Measurements from ENCODE around the gene CDK19. TPM values are rescaled to one million over a fixed set of nuclear protein-coding genes. Genes with fewer than 3 reads are reported as not detected.

Gene CDK19
- total RNA-seq, 1 experiment from 2014 or later = 11.7 TPM

- no peak for TF ChIP-seq ARID4B (CRISPR knock-in tag; IDR thresholded peaks at IDR 0.05; ENCODE audit: borderline replicate concordance)
Measured at GRCh38 chr6:110654096-110654820, 161.0 kb downstream of the CDK19 start (continued).

- no peak overlapping the region for H3K4me3 Mint-ChIP-seq
- no peak for ATAC-seq
- H3K36me3 Mint-ChIP-seq = no peaks in the 10 kb centered on the region
Measured at GRCh38 chr6:110653381-110653780, 161.9 kb downstream of the CDK19 start.

GRCh38 chr6:110652520-110652919 is 162.7 kb downstream of the CDK19 start:
- no peak for ATAC-seq
- CTCF ChIA-PET = interaction anchor here (0.8 kb wide), 1 partner anchor 34 kb away, joined by 3 read pairs; no protein-coding TSS in a partner anchor
- TF ChIP-seq ELF4 (CRISPR knock-in tag; IDR thresholded peaks at IDR 0.05; ENCODE audit: low read depth) (no peak), MLX (CRISPR knock-in tag; IDR thresholded peaks at IDR 0.05) (no peak), PRDM15 (CRISPR knock-in tag; IDR thresholded peaks at IDR 0.05) (no peak), TP53 (CRISPR knock-in tag; IDR thresholded peaks at IDR 0.05) (no peak), ZBTB43 (CRISPR knock-in tag; IDR thresholded peaks at IDR 0.05) (no peak), ZNF396 (CRISPR knock-in tag; IDR thresholded peaks at IDR 0.05; ENCODE audit: borderline replicate concordance) (no peak), ZSCAN18 (CRISPR knock-in tag; IDR thresholded peaks at IDR 0.05) (no peak), ETV6 (CRISPR knock-in tag; IDR thresholded peaks at IDR 0.05) (no peak), GABPB1 (CRISPR knock-in tag; IDR thresholded peaks at IDR 0.05) (no peak), ZBTB21 (CRISPR knock-in tag; IDR thresholded peaks at IDR 0.05; ENCODE audit: borderline replicate concordance) (no peak), AR (CRISPR knock-in tag; IDR thresholded peaks at IDR 0.05) (no peak), TEAD4 (CRISPR knock-in tag; IDR thresholded peaks at IDR 0.05) (no peak), ZNF263 (CRISPR knock-in tag; IDR thresholded peaks at IDR 0.05; ENCODE audit: low read depth) (no peak), OVOL2 (CRISPR knock-in tag; IDR thresholded peaks at IDR 0.05; ENCODE audit: borderline replicate concordance) (no peak), CREM (CRISPR knock-in tag; IDR thresholded peaks at IDR 0.05) (no peak)

More at GRCh38 chr6:110653381-110653780, 161.9 kb downstream of the CDK19 start:
- POLR2A ChIA-PET = no interaction called here
- CTCF ChIA-PET = no interaction called here
- TF ChIP-seq CREM (CRISPR knock-in tag; IDR thresholded peaks at IDR 0.05) = no peak
- Mint-ChIP-seq H3K4me1 (peaks cover 19% of the 10 kb centered on the region), H3K27ac (no peak overlapping the region), H3K27me3 (ENCODE audit: low read depth) (no peaks in the 10 kb centered on the region), H3K9me3 (no peaks in the 10 kb centered on the region)
- no peak for DNase-seq (ENCODE audit: low spot score)

More at GRCh38 chr6:110652520-110652919, 162.7 kb downstream of the CDK19 start:
- Mint-ChIP-seq H3K9me3 (no peaks in the 10 kb centered on the region), H3K4me3 (no peak overlapping the region), H3K4me1 (peaks cover 19% of the 10 kb centered on the region), H3K27ac (no peak overlapping the region), H3K36me3 (no peaks in the 10 kb centered on the region), H3K27me3 (ENCODE audit: low read depth) (no peaks in the 10 kb centered on the region)
- POLR2A ChIA-PET = interaction anchor here (0.9 kb wide), 1 partner anchor 13 kb away, joined by 3 read pairs; no protein-coding TSS in a partner anchor
- no peak for DNase-seq (ENCODE audit: low spot score)

Data from WTC11 (cell line).